Neural cell (in vitro differentiated cells): ENCODE data around the gene APP. TPM values are rescaled to one million over a fixed set of nuclear protein-coding genes. Genes with fewer than 3 reads are reported as not detected.

Experiments
- H2AFZ ChIP-seq: fragments of 200-600, 300-800 bp; sonication (generic), shearing (Covaris generic); 2 replicates; pipeline ENCODE4 v1.6.0; 2014; ENCODE audit warnings: low read depth, mild to moderate bottlenecking, antibody characterized with exemption, low read length, moderate library complexity
- H3F3A ChIP-seq: fragments of 200-600 bp; shearing (Covaris generic); 2 replicates; pipeline ENCODE4 v1.6.1; 2016; ENCODE audit warnings: mild to moderate bottlenecking, moderate library complexity, mixed read lengths, antibody characterized with exemption, low read length; ENCODE audit not compliant: insufficient read depth, poor library complexity, severe bottlenecking
- H3K27ac ChIP-seq: fragments of 200-600, 300-800 bp; sonication (generic), shearing (Covaris generic); 2 replicates; pipeline ENCODE4 v1.5.1; 2014; ENCODE audit warnings: mild to moderate bottlenecking, low read length, moderate library complexity
- H3K27me3 ChIP-seq: fragments of 300-800, 200-600 bp; sonication (generic), shearing (Covaris generic); 2 replicates; pipeline ENCODE4 v1.6.0; 2014; ENCODE audit warnings: mild to moderate bottlenecking, low read depth, low read length, moderate library complexity; ENCODE audit not compliant: insufficient read depth
- H3K36me3 ChIP-seq: fragments of 300-800, 200-600 bp; sonication (generic), shearing (Covaris generic); 2 replicates; pipeline ENCODE4 v1.5.1; 2014; ENCODE audit warnings: mild to moderate bottlenecking, antibody characterized with exemption, low read length, moderate library complexity; ENCODE audit not compliant: insufficient read depth
- H3K4me2 ChIP-seq: fragments of 300-800, 200-600 bp; sonication (generic), shearing (Covaris generic); 2 replicates; pipeline ENCODE4 v1.6.0; 2014; ENCODE audit warnings: mild to moderate bottlenecking, low read length
- H3K4me3 ChIP-seq: fragments of 300-800, 200-600 bp; sonication (generic), shearing (Covaris generic); 2 replicates; pipeline ENCODE4 v1.5.1; 2014; ENCODE audit warnings: mild to moderate bottlenecking, low read length, moderate library complexity
- H3K79me2 ChIP-seq: fragments of 200-600 bp; shearing (Covaris generic); replicated peaks from 2 replicates; pipeline ENCODE4 v1.6.0; 2014; ENCODE audit warnings: mild to moderate bottlenecking, low read length, moderate library complexity; ENCODE audit not compliant: insufficient read depth
- H3K9ac ChIP-seq: fragments of 300-800, 200-600 bp; sonication (generic), shearing (Covaris generic); 2 replicates; pipeline ENCODE4 v1.6.1; 2016; ENCODE audit warnings: mild to moderate bottlenecking, low read length, mixed read lengths
- H3K9me2 ChIP-seq: fragments of 200-600 bp; shearing (Covaris generic); 2 replicates; pipeline ENCODE4 v1.6.1; 2016; ENCODE audit warnings: mild to moderate bottlenecking, low read length, mixed read lengths; ENCODE audit not compliant: insufficient read depth
- H3K9me3 ChIP-seq: fragments of 200-600, 300-800 bp; sonication (generic), shearing (Covaris generic); 2 replicates; pipeline ENCODE4 v1.6.1; 2016; ENCODE audit warnings: mild to moderate bottlenecking, mixed run types, low read length, moderate library complexity, mixed read lengths
- H4K20me1 ChIP-seq: fragments of 200-600 bp; shearing (Covaris generic); 2 replicates; pipeline ENCODE4 v1.6.1; 2016; ENCODE audit warnings: mild to moderate bottlenecking, mixed run types; ENCODE audit not compliant: insufficient read depth
- EP300 ChIP-seq: fragments of 450-650 bp; conservative IDR thresholded peaks from 2 replicates; pipeline ENCODE4 v1.6.1; 2014; ENCODE audit warnings: antibody characterized with exemption, mild to moderate bottlenecking, moderate library complexity; ENCODE audit not compliant: poor library complexity, severe bottlenecking
- EZH2 ChIP-seq: fragments of 200-600, 300-800 bp; shearing (Covaris generic), sonication (generic); IDR thresholded peaks from 2 replicates; pipeline ENCODE4 v1.6.1; 2014; ENCODE audit warnings: antibody characterized with exemption, low read length, borderline replicate concordance, mild to moderate bottlenecking; ENCODE audit not compliant: insufficient read depth, poor library complexity, severe bottlenecking
- MXI1 ChIP-seq: fragments of 450-650 bp; conservative IDR thresholded peaks from 2 replicates; pipeline ENCODE4 v1.6.1; 2014; ENCODE audit warnings: antibody characterized with exemption, mild to moderate bottlenecking; ENCODE audit not compliant: poor library complexity, severe bottlenecking
- POLR2AphosphoS5 ChIP-seq: IDR thresholded peaks from 2 replicates; pipeline ENCODE4 v1.6.1; 2012
- RAD21 ChIP-seq: fragments of 450-650 bp; conservative IDR thresholded peaks from 2 replicates; pipeline ENCODE4 v1.6.1; 2014; ENCODE audit warnings: antibody characterized with exemption, mild to moderate bottlenecking, moderate library complexity
- SMC3 ChIP-seq: fragments of 450-650 bp; conservative IDR thresholded peaks from 2 replicates; pipeline ENCODE4 v1.6.1; 2014; ENCODE audit warnings: antibody characterized with exemption, mild to moderate bottlenecking, moderate library complexity; ENCODE audit not compliant: poor library complexity
- TAF1 ChIP-seq: IDR thresholded peaks from 2 replicates; pipeline ENCODE4 v1.6.1; 2012; ENCODE audit warnings: low read depth
- polyA plus RNA-seq: library from polyadenylated mRNA; depleted of rRNA; stranded (reverse); fragments of >200 nt; gene quantifications from 2 replicates; pipeline ENCODE4 v1.2.3, GENCODE V29; 2014
- TF ChIP-seq, protein P1 (sequence below): IDR thresholded peaks from 2 replicates; pipeline ENCODE4 v1.6.1; 2012; ENCODE audit warnings: borderline replicate concordance
- TF ChIP-seq, protein P2 (sequence below): fragments of 450-650 bp; IDR thresholded peaks from 2 replicates; pipeline ENCODE4 v1.5.1; 2014; ENCODE audit warnings: antibody characterized with exemption, mild to moderate bottlenecking, moderate library complexity; ENCODE audit not compliant: poor library complexity, severe bottlenecking

APP gene
- polyA plus RNA-seq, 1 donor from 2014 or later = 470 TPM

DNA sequence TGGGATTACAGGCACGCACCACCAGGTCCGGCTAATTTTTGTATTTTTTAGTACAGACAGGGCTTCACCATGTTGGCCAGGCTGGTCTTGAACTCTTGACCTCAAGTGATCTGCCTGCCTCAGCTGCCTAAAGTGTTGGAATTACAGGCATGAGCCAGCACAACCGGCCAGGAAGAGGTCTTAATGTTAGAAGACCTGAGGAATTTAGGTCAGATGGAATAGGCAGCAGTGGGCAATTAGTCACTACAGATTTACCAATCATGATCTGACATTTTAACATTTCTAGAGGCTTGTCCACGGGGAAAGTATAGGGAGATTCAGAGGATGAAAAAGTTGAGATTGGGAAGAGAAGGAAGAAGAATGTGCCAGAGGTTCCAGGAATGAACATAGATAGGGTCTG is 8.9 kb upstream of the APP start:
- Histone ChIP-seq H3K27ac (no peak overlapping the region), H3F3A (no peaks in the 10 kb centered on the region), H3K9me2 (no peaks in the 10 kb centered on the region), H2AFZ (no peak overlapping the region), H3K79me2 (no peaks in the 10 kb centered on the region), H3K36me3 (no peaks in the 10 kb centered on the region), H3K27me3 (no peaks in the 10 kb centered on the region), H3K4me2 (no peak overlapping the region), H3K9ac (no peak overlapping the region), H3K4me3 (no peak overlapping the region), H4K20me1 (no peaks in the 10 kb centered on the region), H3K9me3 (no peaks in the 10 kb centered on the region)
- TF ChIP-seq EZH2 (no peak), POLR2AphosphoS5 (no peak), SMC3 (no peak), MXI1 (no peak), TAF1 (no peak), RAD21 (no peak)
- TF ChIP-seq, protein P1, sequence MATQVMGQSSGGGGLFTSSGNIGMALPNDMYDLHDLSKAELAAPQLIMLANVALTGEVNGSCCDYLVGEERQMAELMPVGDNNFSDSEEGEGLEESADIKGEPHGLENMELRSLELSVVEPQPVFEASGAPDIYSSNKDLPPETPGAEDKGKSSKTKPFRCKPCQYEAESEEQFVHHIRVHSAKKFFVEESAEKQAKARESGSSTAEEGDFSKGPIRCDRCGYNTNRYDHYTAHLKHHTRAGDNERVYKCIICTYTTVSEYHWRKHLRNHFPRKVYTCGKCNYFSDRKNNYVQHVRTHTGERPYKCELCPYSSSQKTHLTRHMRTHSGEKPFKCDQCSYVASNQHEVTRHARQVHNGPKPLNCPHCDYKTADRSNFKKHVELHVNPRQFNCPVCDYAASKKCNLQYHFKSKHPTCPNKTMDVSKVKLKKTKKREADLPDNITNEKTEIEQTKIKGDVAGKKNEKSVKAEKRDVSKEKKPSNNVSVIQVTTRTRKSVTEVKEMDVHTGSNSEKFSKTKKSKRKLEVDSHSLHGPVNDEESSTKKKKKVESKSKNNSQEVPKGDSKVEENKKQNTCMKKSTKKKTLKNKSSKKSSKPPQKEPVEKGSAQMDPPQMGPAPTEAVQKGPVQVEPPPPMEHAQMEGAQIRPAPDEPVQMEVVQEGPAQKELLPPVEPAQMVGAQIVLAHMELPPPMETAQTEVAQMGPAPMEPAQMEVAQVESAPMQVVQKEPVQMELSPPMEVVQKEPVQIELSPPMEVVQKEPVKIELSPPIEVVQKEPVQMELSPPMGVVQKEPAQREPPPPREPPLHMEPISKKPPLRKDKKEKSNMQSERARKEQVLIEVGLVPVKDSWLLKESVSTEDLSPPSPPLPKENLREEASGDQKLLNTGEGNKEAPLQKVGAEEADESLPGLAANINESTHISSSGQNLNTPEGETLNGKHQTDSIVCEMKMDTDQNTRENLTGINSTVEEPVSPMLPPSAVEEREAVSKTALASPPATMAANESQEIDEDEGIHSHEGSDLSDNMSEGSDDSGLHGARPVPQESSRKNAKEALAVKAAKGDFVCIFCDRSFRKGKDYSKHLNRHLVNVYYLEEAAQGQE = no peak
- TF ChIP-seq, protein P2, sequence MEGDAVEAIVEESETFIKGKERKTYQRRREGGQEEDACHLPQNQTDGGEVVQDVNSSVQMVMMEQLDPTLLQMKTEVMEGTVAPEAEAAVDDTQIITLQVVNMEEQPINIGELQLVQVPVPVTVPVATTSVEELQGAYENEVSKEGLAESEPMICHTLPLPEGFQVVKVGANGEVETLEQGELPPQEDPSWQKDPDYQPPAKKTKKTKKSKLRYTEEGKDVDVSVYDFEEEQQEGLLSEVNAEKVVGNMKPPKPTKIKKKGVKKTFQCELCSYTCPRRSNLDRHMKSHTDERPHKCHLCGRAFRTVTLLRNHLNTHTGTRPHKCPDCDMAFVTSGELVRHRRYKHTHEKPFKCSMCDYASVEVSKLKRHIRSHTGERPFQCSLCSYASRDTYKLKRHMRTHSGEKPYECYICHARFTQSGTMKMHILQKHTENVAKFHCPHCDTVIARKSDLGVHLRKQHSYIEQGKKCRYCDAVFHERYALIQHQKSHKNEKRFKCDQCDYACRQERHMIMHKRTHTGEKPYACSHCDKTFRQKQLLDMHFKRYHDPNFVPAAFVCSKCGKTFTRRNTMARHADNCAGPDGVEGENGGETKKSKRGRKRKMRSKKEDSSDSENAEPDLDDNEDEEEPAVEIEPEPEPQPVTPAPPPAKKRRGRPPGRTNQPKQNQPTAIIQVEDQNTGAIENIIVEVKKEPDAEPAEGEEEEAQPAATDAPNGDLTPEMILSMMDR = no peak

GRCh38 chr21:26177746-26178426 is 7.3 kb upstream of the APP start:
- no peak for TF ChIP-seq RAD21
- no peak for TF ChIP-seq EZH2
- no peak for TF ChIP-seq MXI1
- TF ChIP-seq TAF1 = no peak
- no peak for TF ChIP-seq POLR2AphosphoS5
- TF ChIP-seq, protein P1 = no peak
- no peak for TF ChIP-seq EP300
- TF ChIP-seq, protein P2 = no peak
- TF ChIP-seq SMC3 = no peak
- Histone ChIP-seq H3K4me2 (no peak overlapping the region), H3K9me3 (no peaks in the 10 kb centered on the region), H3F3A (no peaks in the 10 kb centered on the region), H3K9me2 (no peaks in the 10 kb centered on the region), H3K79me2 (no peaks in the 10 kb centered on the region), H3K36me3 (no peaks in the 10 kb centered on the region), H3K4me3 (no peak overlapping the region), H4K20me1 (no peaks in the 10 kb centered on the region), H3K27me3 (no peaks in the 10 kb centered on the region), H2AFZ (no peak overlapping the region), H3K27ac (no peak overlapping the region), H3K9ac (no peak overlapping the region)
